HepG2 (cell line): Measurements from ENCODE around the gene MRPS10. TPM values are rescaled to one million over a fixed set of nuclear protein-coding genes. Genes with fewer than 3 reads are reported as not detected.
"Not testable (repeated sequence)": the region's sequence is repeated elsewhere in the genome, so short reads cannot be mapped to it uniquely, and the experiment has no call there.

Experiments
- ATAC-seq: fragments of 200-7000 bp; cut with Tn5 transposase; 3 replicates; pipeline ENCODE4 v1.9.1; 2020; ENCODE audit warnings: mild to moderate bottlenecking, moderate library complexity
- BruUV-seq: library from RNA; stranded (reverse); fragments of 400-500 nt; replicated peaks from 2 replicates; lab custom pipeline; 2021; lab: Mats Ljungman, UMichigan
- CTCF ChIA-PET: fragments of 300-600 bp; formaldehyde crosslinking; extraction: SDS; loops from one replicate; lab custom pipeline; 2021; ENCODE audit warnings: low total read pairs, inconsistent platforms, low intra/inter-chr PET ratio; lab: Yijun Ruan, JAX
- POLR2A ChIA-PET: fragments of 350-600 bp; sonication (Branson Sonifier 250); formaldehyde crosslinking; loops from one replicate; lab custom pipeline; 2020; ENCODE audit warnings: antibody characterized with exemption, inconsistent platforms; lab: Yijun Ruan, JAX
- DNase-seq: peaks from one replicate; pipeline ENCODE4 v3.0.0-alpha.2; 2015; ENCODE audit warnings: low spot score
- FAIRE-seq: peaks from 3 replicates; lab custom pipeline; 2011; peaks lifted over from hg19 to GRCh38; lab: Jason Lieb, UNC
- H2AFZ ChIP-seq: one replicate; pipeline ENCODE4 v1.6.1; 2011; ENCODE audit warnings: low read length, inconsistent platforms
- H3K27ac ChIP-seq: fragments of 300-600 bp; 3 replicates; pipeline ENCODE4 v1.8.0; 2011; ENCODE audit warnings: mixed run types, mild to moderate bottlenecking, mixed read lengths, low read length, inconsistent platforms; ENCODE audit not compliant: insufficient read depth; ENCODE audit errors: extremely low read length
- H3K27me3 ChIP-seq, 2 experiments: fragments of 200-600 bp in 1 of 2; 2 replicates in 1 of 2; 3 replicates in 1 of 2; pipeline versions ENCODE4 v1.6.0 to v1.8.0; 2011; ENCODE audit warnings: low read length in 2 of 2, mild to moderate bottlenecking in 2 of 2, moderate library complexity in 2 of 2, inconsistent platforms in 1 of 2; ENCODE audit not compliant: insufficient read depth in 2 of 2, control insufficient read depth in 1 of 2
- H3K36me3 ChIP-seq, 2 experiments: fragments of 200-600 bp in 1 of 2; replicated peaks in 1 of 2; 2 replicates in 1 of 2; 3 replicates in 1 of 2; pipeline versions ENCODE4 v1.5.1 to v1.8.0; 2011; ENCODE audit warnings: low read length in 2 of 2, inconsistent platforms in 1 of 2; ENCODE audit not compliant: insufficient read depth in 2 of 2, control insufficient read depth in 1 of 2
- H3K4me1 ChIP-seq: 2 replicates; pipeline ENCODE4 v1.5.1; 2012; ENCODE audit warnings: low read length, inconsistent platforms; ENCODE audit not compliant: insufficient read depth
- H3K4me2 ChIP-seq: 2 replicates; pipeline ENCODE4 v1.6.0; 2011; ENCODE audit warnings: low read depth, low read length, inconsistent platforms
- H3K4me3 ChIP-seq, 3 experiments: fragments of 200-600 bp in 1 of 3; sonication (generic), shearing (Covaris generic) in 1 of 3; replicated peaks in 1 of 3; 2 replicates each; pipeline ENCODE4 v1.5.1; 2011 to 2016; ENCODE audit warnings: low read length in 3 of 3, inconsistent platforms in 2 of 3, low read depth in 2 of 3, mild to moderate bottlenecking in 2 of 3, control low read depth in 1 of 3, mixed read lengths in 1 of 3; ENCODE audit not compliant: insufficient read depth in 1 of 3
- H3K79me2 ChIP-seq: one replicate; pipeline ENCODE4 v1.6.1; 2011; ENCODE audit warnings: low read length, inconsistent platforms; ENCODE audit not compliant: insufficient read depth
- H3K9ac ChIP-seq: 2 replicates; pipeline ENCODE4 v1.6.0; 2011; ENCODE audit warnings: mild to moderate bottlenecking, low read depth, low read length, inconsistent platforms; ENCODE audit not compliant: insufficient read depth
- H3K9me3 ChIP-seq: 2 replicates; pipeline ENCODE4 v1.5.1; 2012; ENCODE audit warnings: mild to moderate bottlenecking, low read length
- H4K20me1 ChIP-seq: 2 replicates; pipeline ENCODE4 v1.6.0; 2011; ENCODE audit warnings: inconsistent platforms, mild to moderate bottlenecking, low read length, moderate library complexity; ENCODE audit not compliant: insufficient read depth
- CC2D1A ChIP-seq: sonication (generic); formaldehyde crosslinking; IDR thresholded peaks from 2 replicates; pipeline ENCODE4 v1.8.1; 2023; ENCODE audit warnings: mild to moderate bottlenecking, missing genetic modification reagents
- HDAC6 ChIP-seq: fragments of 200-600 bp; sonication (generic); IDR thresholded peaks from 2 replicates; pipeline ENCODE4 v1.7.0; 2017; ENCODE audit warnings: mild to moderate bottlenecking, antibody characterized with exemption, low read length, low read depth
- KDM5A ChIP-seq: fragments of 200-600 bp; sonication (generic); IDR thresholded peaks from 2 replicates; pipeline ENCODE4 v1.7.0; 2018; ENCODE audit warnings: antibody characterized with exemption, mild to moderate bottlenecking, low read length, borderline replicate concordance
- MIER3 ChIP-seq: IDR thresholded peaks from 2 replicates; pipeline ENCODE4 v1.6.1; 2016; ENCODE audit warnings: missing compliant biosample characterization, borderline replicate concordance
- MLLT10 ChIP-seq: sonication (generic); formaldehyde crosslinking; IDR thresholded peaks from 2 replicates; pipeline ENCODE4 v1.4.0; 2020; ENCODE audit warnings: missing genetic modification reagents
- PRMT3 ChIP-seq: sonication (generic); formaldehyde crosslinking; IDR thresholded peaks from 2 replicates; pipeline ENCODE4 v1.8.1; 2022; ENCODE audit warnings: low read depth, mild to moderate bottlenecking, moderate library complexity, missing genetic modification reagents, borderline replicate concordance
- SRSF9 ChIP-seq: fragments of 200-400 bp; formaldehyde crosslinking; IDR thresholded peaks from 2 replicates; pipeline ENCODE4 v1.6.1; 2018; ENCODE audit warnings: borderline replicate concordance, mild to moderate bottlenecking, low read depth, low read length; ENCODE audit not compliant: insufficient read depth, poor library complexity, severe bottlenecking
- STAT6 ChIP-seq: sonication (generic); formaldehyde crosslinking; IDR thresholded peaks from 2 replicates; pipeline ENCODE4 v1.4.0; 2020; ENCODE audit warnings: missing genetic modification reagents, mild to moderate bottlenecking, borderline replicate concordance
- ZMYM3 ChIP-seq: sonication (generic); formaldehyde crosslinking; IDR thresholded peaks from 2 replicates; pipeline ENCODE4 v1.5.1; 2020; ENCODE audit warnings: mild to moderate bottlenecking, missing genetic modification reagents
- ZNF121 ChIP-seq: sonication (generic); formaldehyde crosslinking; IDR thresholded peaks from 2 replicates; pipeline ENCODE4 v1.5.0; 2020; ENCODE audit warnings: mild to moderate bottlenecking, missing genetic modification reagents
- ZNF629 ChIP-seq: sonication (generic); formaldehyde crosslinking; conservative IDR thresholded peaks from 2 replicates; pipeline ENCODE4 v1.5.0; 2020; ENCODE audit warnings: missing genetic modification reagents
- WGBS: methylation state at CpG from one replicate; pipeline ENCODE4 v1.1.6; 2017; ENCODE audit warnings: low lambda C conversion rate; 5-methylcytosine and 5-hydroxymethylcytosine counted together
- in situ Hi-C: cut with HindIII; loops from 2 replicates; pipeline ENCODE4 v1.10.0; 2017; ENCODE audit warnings: low pct_unique_long_range_greater_than_20kb; ENCODE audit not compliant: extremely low pct_ligation_motif_present
- intact Hi-C: fragments of 100-400 bp; cut with micrococcal nuclease; formaldehyde crosslinking; loops from one replicate; pipeline ENCODE4 v1.10.0; 2022; ENCODE audit not compliant: unreplicated experiment
- polyA plus RNA-seq, 8 experiments: library from polyadenylated mRNA; depleted of rRNA in 3 of 8; stranded (reverse) in 7 of 8; unstranded in 1 of 8; fragments of >200 nt; fragmentation: Illumina TruSeq in 4 of 8; extraction: Trizol in 4 of 8; gene quantifications; 2 replicates each; pipeline versions ENCODE4 v1.2.1 to v1.2.3, GENCODE V29; 2011 to 2016; ENCODE audit warnings: low read depth in 4 of 8, missing spikeins in 1 of 8, mixed read lengths in 1 of 8; ENCODE audit not compliant: insufficient read depth in 1 of 8
- total RNA-seq, 5 experiments: library from RNA; depleted of rRNA; stranded (reverse); fragments of >200 nt; fragmentation: Illumina TruSeq; extraction: Trizol; gene quantifications; 2 replicates each; pipeline ENCODE4 v1.2.3, GENCODE V29; 2016; ENCODE audit warnings: low read depth in 1 of 5

Gene MRPS10
- total and polyA plus RNA-seq, 2 of the 13 experiments (the other 11 are each of a cell fraction or from before 2014, with no cell fraction given): 31.7 to 54.6 TPM

- TF ChIP-seq CC2D1A (CRISPR knock-in tag) (0 out of 2 replicates have a peak, but pooled peaks have one; percentile 3), ZNF121 (CRISPR knock-in tag) (peak; percentile 72), ZMYM3 (CRISPR knock-in tag) (peak; percentile 91), MLLT10 (CRISPR knock-in tag) (no peak), KDM5A (no peak), PRMT3 (CRISPR knock-in tag) (no peak), STAT6 (no peak), SRSF9 (no peak)
Observed at GRCh38 chr6:42204768-42205282, 12.8 kb downstream of the MRPS10 start (continued).

DNA sequence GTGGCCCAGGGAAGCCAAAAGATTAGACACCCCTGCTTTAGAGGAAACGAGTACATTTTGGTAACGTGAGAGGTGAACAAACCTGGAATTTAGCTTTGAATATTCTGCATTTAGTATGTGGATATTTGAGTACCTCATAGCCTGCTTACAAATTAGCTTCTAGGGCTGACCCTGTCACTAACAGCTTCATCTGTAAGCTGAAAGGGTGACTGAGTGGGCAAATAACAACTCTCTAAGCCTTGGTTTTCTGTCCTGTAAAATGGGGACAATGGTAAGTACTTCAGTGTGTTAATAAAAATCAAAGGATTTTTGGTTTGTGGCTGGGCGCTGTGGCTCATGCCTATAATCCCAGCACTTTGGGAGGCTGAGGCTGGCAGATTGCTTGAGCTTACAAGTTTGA lies 14.5 kb downstream of the MRPS10 start:
- Histone ChIP-seq H3K9ac (no peak overlapping the region), H3K4me1 (peaks cover 77% of the 10 kb centered on the region), H2AFZ (no peak overlapping the region), H3K36me3 (no peaks in the 10 kb centered on the region; a peak in 3 of 5 replicates), H3K27me3 (no peaks in the 10 kb centered on the region), H3K27ac (peak overlapping the region; percentile 33), H3K4me3 (no peak overlapping the region), H3K79me2 (no peaks in the 10 kb centered on the region), H4K20me1 (no peaks in the 10 kb centered on the region), H3K4me2 (no peak overlapping the region), H3K9me3 (no peaks in the 10 kb centered on the region)
- intact Hi-C loops (no loop called here), in situ Hi-C loops (loop anchor here (25.0 kb wide), 1 partner anchor 416 kb away; the partner anchor contains the start of genes FRS3, PRICKLE4 and TOMM6)
- no peak for ATAC-seq
- no peak for DNase-seq
- 96% methylated on average over 3 of the region's 3 CpGs for WGBS
- FAIRE-seq: no peak
- ChIA-PET POLR2A (interaction anchor here (0.7 to 2.2 kb wide), 4 partner anchors 14 to 380 kb away, joined by 3 to 5 read pairs (median 4); partner anchors contain the start of gene TAF8), CTCF (no interaction called here)
- peak; percentile 92 for TF ChIP-seq ZNF629 (CRISPR knock-in tag)
- TF ChIP-seq HDAC6: no peak
- TF ChIP-seq ZMYM3 (CRISPR knock-in tag): peak; percentile 58; the same call in 1 of the 2 replicates
- no peak for TF ChIP-seq MIER3 (CRISPR knock-in tag)
- no TSS peak for BruUV-seq

DNA sequence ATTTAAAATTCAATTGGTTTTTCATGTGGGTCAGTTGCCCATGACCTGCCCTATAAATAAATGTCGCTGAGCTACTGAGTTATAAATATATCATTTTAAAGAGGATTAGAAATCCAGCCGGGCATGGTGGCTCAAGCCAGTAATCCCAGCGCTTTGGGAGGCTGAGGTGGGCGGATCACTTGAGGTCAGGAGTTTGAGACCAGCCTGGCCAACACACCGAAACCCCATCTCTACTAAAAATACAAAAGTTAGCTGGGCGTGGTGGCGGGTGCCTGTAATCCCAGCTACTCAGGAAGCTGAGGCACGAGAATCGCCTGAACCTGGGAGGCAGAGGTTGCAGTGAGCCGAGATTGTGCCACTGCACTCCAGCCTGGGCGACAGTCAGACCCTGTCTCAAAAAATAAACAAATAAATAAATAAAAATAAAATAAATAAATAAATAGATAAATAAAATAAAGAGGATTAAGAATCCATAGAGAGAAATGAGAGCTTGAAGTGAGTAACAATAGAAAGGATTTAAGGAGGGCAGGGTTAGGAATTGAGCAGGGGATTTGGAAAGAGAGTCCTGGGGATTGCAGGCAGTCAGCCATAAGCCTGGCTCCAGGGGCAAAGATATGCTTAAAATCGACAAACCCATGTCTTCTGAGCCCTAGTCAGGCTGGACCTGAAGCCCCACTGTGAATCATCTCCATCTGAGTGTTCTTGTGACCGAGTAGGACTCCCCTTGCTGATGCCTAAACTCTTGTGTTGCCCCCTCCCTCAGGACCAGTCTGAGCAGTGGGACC lies 15.3 kb downstream of the MRPS10 start:
- 96% methylated on average over 13 of the region's 13 CpGs for WGBS
- H3K4me2 ChIP-seq, H3K36me3 ChIP-seq, BruUV-seq, H3K9ac ChIP-seq, DNase-seq, FAIRE-seq, H3K79me2 ChIP-seq, H3K27ac ChIP-seq, intact Hi-C loops, H3K27me3 ChIP-seq, ATAC-seq, H2AFZ ChIP-seq, H4K20me1 ChIP-seq, H3K4me3 ChIP-seq, CTCF ChIA-PET, H3K9me3 ChIP-seq: not testable (repeated sequence)
- POLR2A ChIA-PET: interaction anchor here (0.7 kb wide), 1 partner anchor 379 kb away, joined by 3 read pairs; no protein-coding TSS in a partner anchor
- in situ Hi-C loops: loop anchor here (25.0 kb wide), 1 partner anchor 415 kb away; the partner anchor contains the start of genes FRS3, PRICKLE4 and TOMM6
- peaks cover 86% of the 10 kb centered on the region for H3K4me1 ChIP-seq
